HepG2 (cell line): ENCODE data around the gene ENTPD1. TPM values are rescaled to one million over a fixed set of nuclear protein-coding genes. Genes with fewer than 3 reads are reported as not detected.

ENCODE experiments used
- FOXM1 ChIP-seq: sonication (generic); formaldehyde crosslinking; IDR thresholded peaks from 2 replicates; pipeline ENCODE4 v1.5.0; 2020; ENCODE audit warnings: missing genetic modification reagents
- GTF3A ChIP-seq: sonication (generic); formaldehyde crosslinking; conservative IDR thresholded peaks from 2 replicates; pipeline ENCODE4 v1.4.0; 2020; ENCODE audit warnings: mild to moderate bottlenecking, missing genetic modification reagents
- GZF1 ChIP-seq: sonication (generic); formaldehyde crosslinking; IDR thresholded peaks from 2 replicates; pipeline ENCODE4 v1.5.1; 2020; ENCODE audit warnings: mild to moderate bottlenecking, missing genetic modification reagents
- HIVEP1 ChIP-seq: sonication (generic); formaldehyde crosslinking; IDR thresholded peaks from 2 replicates; pipeline ENCODE4 v1.4.0; 2020; ENCODE audit warnings: mild to moderate bottlenecking, missing genetic modification reagents
- MYNN ChIP-seq: sonication (generic); formaldehyde crosslinking; IDR thresholded peaks from 2 replicates; pipeline ENCODE4 v1.4.0; 2020; ENCODE audit warnings: mild to moderate bottlenecking, low read depth, missing genetic modification reagents
- NR2F2 ChIP-seq: IDR thresholded peaks from 2 replicates; pipeline ENCODE4 v1.6.1; 2012; ENCODE audit warnings: low read depth, inconsistent platforms, borderline replicate concordance
- RAD21 ChIP-seq: fragments of 450-650 bp; formaldehyde crosslinking; IDR thresholded peaks from 2 replicates; pipeline ENCODE4 v1.5.0; 2020; ENCODE audit warnings: mild to moderate bottlenecking
- SOX6 ChIP-seq, 2 experiments: fragments of 450-650 bp in 1 of 2; sonication (generic) in 1 of 2; formaldehyde crosslinking in 1 of 2; IDR thresholded peaks; 2 replicates each; pipeline versions ENCODE4 v1.4.0 to v1.6.1; 2017 to 2020; ENCODE audit warnings: antibody characterized with exemption in 1 of 2, mild to moderate bottlenecking in 1 of 2, missing genetic modification reagents in 1 of 2
- THAP9 ChIP-seq: sonication (generic); formaldehyde crosslinking; IDR thresholded peaks from 2 replicates; pipeline ENCODE4; 2020; ENCODE audit warnings: missing genetic modification reagents, mild to moderate bottlenecking, borderline replicate concordance
- ZBTB43 ChIP-seq: sonication (generic); formaldehyde crosslinking; conservative IDR thresholded peaks from 2 replicates; pipeline ENCODE4 v1.4.0; 2020; ENCODE audit warnings: missing genetic modification reagents
- ZNF546 ChIP-seq: sonication (generic); formaldehyde crosslinking; conservative IDR thresholded peaks from 2 replicates; pipeline ENCODE4 v1.8.1; 2023; ENCODE audit warnings: mild to moderate bottlenecking, missing genetic modification reagents
- polyA plus RNA-seq, 8 experiments: library from polyadenylated mRNA; depleted of rRNA in 3 of 8; stranded (reverse) in 7 of 8; unstranded in 1 of 8; fragments of >200 nt; fragmentation: Illumina TruSeq in 4 of 8; extraction: Trizol in 4 of 8; gene quantifications; 2 replicates each; pipeline versions ENCODE4 v1.2.1 to v1.2.3, GENCODE V29; 2011 to 2016; ENCODE audit warnings: low read depth in 4 of 8, missing spikeins in 1 of 8, mixed read lengths in 1 of 8; ENCODE audit not compliant: insufficient read depth in 1 of 8
- total RNA-seq, 5 experiments: library from RNA; depleted of rRNA; stranded (reverse); fragments of >200 nt; fragmentation: Illumina TruSeq; extraction: Trizol; gene quantifications; 2 replicates each; pipeline ENCODE4 v1.2.3, GENCODE V29; 2016; ENCODE audit warnings: low read depth in 1 of 5
- TF ChIP-seq, protein P1 (sequence below): sonication (generic); formaldehyde crosslinking; IDR thresholded peaks from 2 replicates; pipeline ENCODE4 v1.4.0; 2020; ENCODE audit warnings: low read depth, missing genetic modification reagents

Gene ENTPD1
- total and polyA plus RNA-seq, 2 of the 13 experiments (the other 11 are each of a cell fraction or from before 2014, with no cell fraction given): 0.07 TPM

DNA sequence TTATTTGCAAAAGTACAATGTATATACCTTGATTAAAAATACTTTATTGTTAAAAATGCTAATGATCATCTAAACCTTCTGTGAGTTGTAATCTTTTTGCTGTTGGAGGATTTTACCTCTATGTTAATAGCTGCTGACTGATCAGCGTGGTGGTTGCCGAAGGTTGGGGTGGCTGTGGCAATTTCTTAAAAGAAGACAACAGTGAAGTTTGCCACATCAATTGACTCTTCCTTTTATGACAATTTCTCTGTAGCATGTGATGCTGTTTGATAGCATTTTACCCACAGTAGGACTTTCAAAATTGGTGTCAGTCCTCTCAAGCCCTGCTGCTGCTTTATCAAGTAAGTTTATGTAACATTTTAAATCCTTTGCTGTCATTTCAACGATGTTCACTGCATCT lies 16.9 kb upstream of the ENTPD1 start (continued):
- TF ChIP-seq SOX6 (IDR thresholded peaks at IDR 0.05) (no peak), SOX6 (CRISPR knock-in tag; IDR thresholded peaks at IDR 0.05) (no peak), THAP9 (CRISPR knock-in tag) (no peak), NR2F2 (no peak), RAD21 (CRISPR knock-in tag) (no peak), FOXM1 (no peak), MYNN (no peak), ZNF546 (CRISPR knock-in tag) (no peak), ZBTB43 (CRISPR knock-in tag) (no peak), HIVEP1 (CRISPR knock-in tag) (no peak), GZF1 (CRISPR knock-in tag) (no peak), GTF3A (CRISPR knock-in tag) (no peak)
- TF ChIP-seq, protein P1, sequence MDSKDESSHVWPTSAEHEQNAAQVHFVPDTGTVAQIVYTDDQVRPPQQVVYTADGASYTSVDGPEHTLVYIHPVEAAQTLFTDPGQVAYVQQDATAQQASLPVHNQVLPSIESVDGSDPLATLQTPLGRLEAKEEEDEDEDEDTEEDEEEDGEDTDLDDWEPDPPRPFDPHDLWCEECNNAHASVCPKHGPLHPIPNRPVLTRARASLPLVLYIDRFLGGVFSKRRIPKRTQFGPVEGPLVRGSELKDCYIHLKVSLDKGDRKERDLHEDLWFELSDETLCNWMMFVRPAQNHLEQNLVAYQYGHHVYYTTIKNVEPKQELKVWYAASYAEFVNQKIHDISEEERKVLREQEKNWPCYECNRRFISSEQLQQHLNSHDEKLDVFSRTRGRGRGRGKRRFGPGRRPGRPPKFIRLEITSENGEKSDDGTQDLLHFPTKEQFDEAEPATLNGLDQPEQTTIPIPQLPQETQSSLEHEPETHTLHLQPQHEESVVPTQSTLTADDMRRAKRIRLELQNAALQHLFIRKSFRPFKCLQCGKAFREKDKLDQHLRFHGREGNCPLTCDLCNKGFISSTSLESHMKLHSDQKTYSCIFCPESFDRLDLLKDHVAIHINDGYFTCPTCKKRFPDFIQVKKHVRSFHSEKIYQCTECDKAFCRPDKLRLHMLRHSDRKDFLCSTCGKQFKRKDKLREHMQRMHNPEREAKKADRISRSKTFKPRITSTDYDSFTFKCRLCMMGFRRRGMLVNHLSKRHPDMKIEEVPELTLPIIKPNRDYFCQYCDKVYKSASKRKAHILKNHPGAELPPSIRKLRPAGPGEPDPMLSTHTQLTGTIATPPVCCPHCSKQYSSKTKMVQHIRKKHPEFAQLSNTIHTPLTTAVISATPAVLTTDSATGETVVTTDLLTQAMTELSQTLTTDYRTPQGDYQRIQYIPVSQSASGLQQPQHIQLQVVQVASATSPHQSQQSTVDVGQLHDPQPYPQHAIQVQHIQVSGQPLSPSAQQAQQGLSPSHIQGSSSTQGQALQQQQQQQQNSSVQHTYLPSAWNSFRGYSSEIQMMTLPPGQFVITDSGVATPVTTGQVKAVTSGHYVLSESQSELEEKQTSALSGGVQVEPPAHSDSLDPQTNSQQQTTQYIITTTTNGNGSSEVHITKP (CRISPR knock-in tag): no peak
